H1 (cell line): Measurements from ENCODE around the gene FN3KRP. TPM values are rescaled to one million over a fixed set of nuclear protein-coding genes. Genes with fewer than 3 reads are reported as not detected.

Source experiments
- CTCF ChIA-PET: fragments of 300-600 bp; sonication (Branson Sonifier 250); formaldehyde crosslinking; loops from one replicate; lab custom pipeline; 2021; ENCODE audit not compliant: partially characterized antibody; lab: Charles Lee
- POLR2A ChIA-PET: fragments of 300-600 bp; sonication (Branson Sonifier 250); formaldehyde crosslinking; loops from one replicate; lab custom pipeline; 2021; ENCODE audit warnings: inconsistent platforms; ENCODE audit not compliant: partially characterized antibody; lab: Charles Lee
- DNase-seq, 2 experiments: peaks; one replicate each; pipeline versions ENCODE4 v3.0.0 to v3.0.0-alpha.2; 2010 to 2022; ENCODE audit warnings: low spot score in 2 of 2, low read depth in 1 of 2, mixed read lengths in 1 of 2
- FAIRE-seq: peaks from 2 replicates; lab custom pipeline; 2011; peaks lifted over from hg19 to GRCh38; lab: Jason Lieb, UNC
- H2AFZ ChIP-seq: 2 replicates; pipeline ENCODE4 v1.8.1; 2012; ENCODE audit warnings: low read length, inconsistent platforms
- H2AK5ac ChIP-seq: 2 replicates; pipeline ENCODE4 v1.6.1; 2013; ENCODE audit warnings: low read depth, low read length
- H2BK120ac ChIP-seq: replicated peaks from 2 replicates; pipeline ENCODE3; 2013; ENCODE audit warnings: low read depth, low read length, inconsistent platforms
- H2BK12ac ChIP-seq: 2 replicates; pipeline ENCODE4 v1.6.1; 2013; ENCODE audit warnings: low read depth, low read length
- H2BK15ac ChIP-seq: 2 replicates; pipeline ENCODE4 v1.6.1; 2013; ENCODE audit warnings: low read length
- H2BK20ac ChIP-seq: 2 replicates; pipeline ENCODE4 v1.6.1; 2013; ENCODE audit warnings: low read length
- H2BK5ac ChIP-seq: 2 replicates; pipeline ENCODE4 v1.6.1; 2013; ENCODE audit warnings: low read depth, low read length
- H3K14ac ChIP-seq: 2 replicates; pipeline ENCODE4 v1.6.1; 2013; ENCODE audit warnings: inconsistent platforms; ENCODE audit not compliant: insufficient read length
- H3K18ac ChIP-seq: 2 replicates; pipeline ENCODE4 v1.6.1; 2013; ENCODE audit warnings: low read length; ENCODE audit errors: extremely low read depth
- H3K23ac ChIP-seq: 2 replicates; pipeline ENCODE4 v1.6.1; 2013; ENCODE audit warnings: inconsistent platforms; ENCODE audit not compliant: insufficient read length
- H3K23me2 ChIP-seq: 2 replicates; pipeline ENCODE4 v1.6.1; 2013; ENCODE audit warnings: low read depth, low read length
- H3K27ac ChIP-seq: 2 replicates; pipeline ENCODE4 v1.6.1; 2011; ENCODE audit warnings: low read depth, low read length, inconsistent platforms
- H3K27me3 ChIP-seq, 4 experiments: replicated peaks in 1 of 4; 1 replicate in 1 of 4; 2 replicates in 3 of 4; pipeline versions ENCODE4 v1.6.1 to v1.8.1; 2011 to 2013; ENCODE audit warnings: low read length in 3 of 4, mild to moderate bottlenecking in 3 of 4, inconsistent platforms in 2 of 4, mixed read lengths in 2 of 4, moderate library complexity in 1 of 4; ENCODE audit not compliant: control insufficient read depth in 3 of 4, insufficient read depth in 3 of 4; ENCODE audit errors: extremely low read depth in 1 of 4
- H3K36me3 ChIP-seq, 4 experiments: 2 replicates each; pipeline versions ENCODE4 v1.6.1 to v1.8.1; 2011 to 2013; ENCODE audit warnings: mild to moderate bottlenecking in 4 of 4, low read length in 3 of 4, moderate library complexity in 2 of 4, control low read depth in 1 of 4, inconsistent platforms in 1 of 4; ENCODE audit not compliant: insufficient read depth in 4 of 4, control insufficient read depth in 2 of 4
- H3K4ac ChIP-seq: replicated peaks from 2 replicates; pipeline ENCODE3; 2013; ENCODE audit warnings: low read length, low read depth, mixed read lengths, inconsistent platforms; ENCODE audit not compliant: insufficient read length
- H3K4me1 ChIP-seq, 4 experiments: replicated peaks in 1 of 4; 1 replicate in 1 of 4; 2 replicates in 3 of 4; pipeline versions ENCODE4 v1.6.1 to v1.8.1; 2011 to 2013; ENCODE audit warnings: low read length in 3 of 4, inconsistent platforms in 2 of 4, mixed read lengths in 1 of 4; ENCODE audit not compliant: insufficient read depth in 4 of 4, control insufficient read depth in 3 of 4
- H3K4me2 ChIP-seq, 2 experiments: 2 replicates each; pipeline versions ENCODE4 v1.6.1 to v1.8.1; 2011 to 2013; ENCODE audit warnings: low read depth in 2 of 2, low read length in 2 of 2, control low read depth in 1 of 2, inconsistent platforms in 1 of 2, mild to moderate bottlenecking in 1 of 2; ENCODE audit not compliant: insufficient read depth in 1 of 2
- H3K4me3 ChIP-seq, 4 experiments: fragments of 200-600, 300-600 bp in 1 of 4; sonication (generic), shearing (Covaris generic), sonication (Bioruptor Twin) in 1 of 4; 2 replicates each; pipeline versions ENCODE4 v1.5.1 to v1.8.1; 2011 to 2016; ENCODE audit warnings: low read length in 4 of 4, low read depth in 3 of 4, control low read depth in 2 of 4, inconsistent platforms in 2 of 4, mild to moderate bottlenecking in 2 of 4, mixed read lengths in 1 of 4, moderate library complexity in 1 of 4; ENCODE audit not compliant: insufficient read depth in 2 of 4; ENCODE audit errors: extremely low read depth in 1 of 4
- H3K56ac ChIP-seq: replicated peaks from 2 replicates; pipeline ENCODE3; 2013; ENCODE audit warnings: low read depth, mild to moderate bottlenecking, mixed read lengths, low read length, inconsistent platforms; ENCODE audit not compliant: insufficient read length
- H3K79me1 ChIP-seq: 2 replicates; pipeline ENCODE4 v1.6.1; 2013; ENCODE audit warnings: low read depth, low read length, control low read depth
- H3K79me2 ChIP-seq, 2 experiments: 2 replicates each; pipeline versions ENCODE4 v1.6.1 to v1.8.1; 2012 to 2013; ENCODE audit warnings: low read length in 2 of 2, mild to moderate bottlenecking in 2 of 2, inconsistent platforms in 1 of 2; ENCODE audit not compliant: insufficient read depth in 2 of 2, control insufficient read depth in 1 of 2
- H3K9ac ChIP-seq, 4 experiments: replicated peaks in 1 of 4; 1 replicate in 1 of 4; 2 replicates in 3 of 4; pipeline versions ENCODE4 v1.6.1 to v1.8.1; 2011 to 2013; ENCODE audit warnings: low read depth in 3 of 4, low read length in 3 of 4, control low read depth in 2 of 4, mild to moderate bottlenecking in 2 of 4, moderate library complexity in 2 of 4, inconsistent platforms in 1 of 4; ENCODE audit errors: extremely low read depth in 1 of 4
- H3K9me3 ChIP-seq, 2 experiments: 2 replicates each; pipeline versions ENCODE4 v1.6.1 to v1.8.1; 2012 to 2013; ENCODE audit warnings: mild to moderate bottlenecking in 2 of 2, moderate library complexity in 2 of 2, control low read depth in 1 of 2, inconsistent platforms in 1 of 2, low read depth in 1 of 2, low read length in 1 of 2, mixed read lengths in 1 of 2; ENCODE audit not compliant: insufficient read depth in 2 of 2
- H4K20me1 ChIP-seq, 2 experiments: replicated peaks in 1 of 2; 2 replicates each; pipeline versions ENCODE3 to v1.8.1; 2011 to 2013; ENCODE audit warnings: inconsistent platforms in 2 of 2, low read length in 2 of 2, mild to moderate bottlenecking in 1 of 2; ENCODE audit not compliant: insufficient read depth in 2 of 2, control insufficient read depth in 1 of 2
- H4K5ac ChIP-seq: 2 replicates; pipeline ENCODE4 v1.6.1; 2013; ENCODE audit warnings: low read length, low read depth, mixed read lengths, inconsistent platforms; ENCODE audit not compliant: insufficient read length
- H4K8ac ChIP-seq: 2 replicates; pipeline ENCODE4 v1.8.0; 2013; ENCODE audit warnings: mild to moderate bottlenecking, moderate library complexity, low read length, inconsistent platforms; ENCODE audit not compliant: insufficient read depth; ENCODE audit errors: extremely low read depth
- H4K91ac ChIP-seq: replicated peaks from 2 replicates; pipeline ENCODE3; 2013; ENCODE audit warnings: low read length, mixed read lengths, inconsistent platforms; ENCODE audit not compliant: insufficient read length
- E2F6 ChIP-seq: IDR thresholded peaks from 2 replicates; pipeline ENCODE4 v1.6.1; 2012; ENCODE audit warnings: inconsistent platforms
- POLR2AphosphoS5 ChIP-seq: IDR thresholded peaks from 2 replicates; pipeline ENCODE4 v1.6.1; 2011; ENCODE audit warnings: low read depth, low read length
- WGBS, 2 experiments: shearing (Covaris generic) in 1 of 2; methylation state at CpG; one replicate each; pipeline versions ENCODE4 v1.1.6 to v1.1.7; 2013 to 2015; ENCODE audit warnings: low lambda C conversion rate in 2 of 2, mixed read lengths in 2 of 2, inconsistent platforms in 1 of 2, low coverage in 1 of 2, missing lambda C conversion rate in 1 of 2; ENCODE audit not compliant: insufficient replicate concordance in 2 of 2, insufficient coverage in 1 of 2, insufficient read length in 1 of 2; ENCODE audit errors: extremely low coverage in 1 of 2, missing lambda C conversion rate in 1 of 2; 5-methylcytosine and 5-hydroxymethylcytosine counted together
- polyA plus RNA-seq, 7 experiments: library from polyadenylated mRNA; depleted of rRNA in 3 of 7; stranded (reverse) in 5 of 7; unstranded in 2 of 7; fragments of >200 nt in 5 of 7; fragments of 200-250 nt in 2 of 7; gene quantifications; 1 replicate in 5 of 7; 2 replicates in 1 of 7; 4 replicates in 1 of 7; pipeline versions ENCODE4 v1.2.1 to v1.2.3, GENCODE V29; 2011 to 2013; ENCODE audit warnings: missing spikeins in 2 of 7, mixed read lengths in 2 of 7
- total RNA-seq: library from RNA; stranded (reverse); fragmentation: NEBNext Ultra II Directional; extraction: Animal tissue kit (Norgen Biotek cat#: 25700); gene quantifications from 2 replicates; pipeline ENCODE4 v1.2.1, GENCODE V29; 2021

Gene FN3KRP
- total and polyA plus RNA-seq, 2 of the 8 experiments (the other 6 are each of a cell fraction or from before 2014, with no cell fraction given) = 18.1 to 21.4 TPM

- Histone ChIP-seq H2BK120ac (no peak overlapping the region), H2BK12ac (no peak overlapping the region), H3K27me3 (peaks cover 0 to 6% (median 3%) of the 10 kb centered on the region in 4 experiments; a peak in 4 of 7 replicates), H3K79me2 (peaks cover 0 to 13% of the 10 kb centered on the region in 2 experiments; a peak in 2 of 4 replicates), H3K9ac (peak overlapping the region in 1 of 4 experiments; percentile 5; a peak in 1 of 7 replicates), H3K18ac (peak overlapping the region; percentile 38; the same call in 1 of the 2 replicates), H2BK20ac (no peak overlapping the region), H3K14ac (no peak overlapping the region), H3K23me2 (peaks cover 13% of the 10 kb centered on the region), H3K79me1 (peaks cover 2% of the 10 kb centered on the region), H4K8ac (no peak overlapping the region), H3K23ac (no peak overlapping the region), H2BK15ac (no peak overlapping the region), H2AK5ac (no peak overlapping the region), H3K36me3 (peaks cover 0 to 4% (median under 1%) of the 10 kb centered on the region in 4 experiments; a peak in 3 of 8 replicates), H3K9me3 (peaks cover 8 to 9% of the 10 kb centered on the region in 2 experiments; a peak in 3 of 4 replicates), H3K4ac (no peak overlapping the region), H3K27ac (no peak overlapping the region), H2AFZ (no peak overlapping the region), H4K20me1 (peaks cover 0 to 1% of the 10 kb centered on the region in 2 experiments), H4K91ac (no peak overlapping the region), H3K56ac (no peak overlapping the region), H3K4me1 (peaks cover under 1 to 15% (median 10%) of the 10 kb centered on the region in 4 experiments), H2BK5ac (no peak overlapping the region), H3K4me2 (peak overlapping the region; percentile 68 to 95), H3K4me3 (peak overlapping the region; percentile 10 to 53 (median 30)), H4K5ac (no peak overlapping the region)
- DNase-seq (peak in 1 of 2 experiments; percentile 64), FAIRE-seq (no peak)
- peak; percentile 71 for TF ChIP-seq E2F6
- TF ChIP-seq POLR2AphosphoS5 = no peak
- WGBS, 2 experiments = 58% methylated on average over 25 of the region's 40 CpGs; no CpG with 5 or more reads in 1 of the 2 experiments
- POLR2A ChIA-PET = interaction anchor here (0.6 to 1.3 kb wide), 3 partner anchors 9 to 101 kb away, joined by 3 read pairs; no protein-coding TSS in a partner anchor
- CTCF ChIA-PET = interaction anchor here (0.7 to 1.4 kb wide), 2 partner anchors 9 to 17 kb away, joined by 4 read pairs; no protein-coding TSS in a partner anchor
Observed at GRCh38 chr17:82750241-82750908, 33.9 kb downstream of the FN3KRP start.
